Measurements from ENCODE around the gene SEMA3F. TPM values are rescaled to one million over a fixed set of nuclear protein-coding genes. Genes with fewer than 3 reads are reported as not detected.

SEMA3F gene
- total and polyA plus RNA-seq, 2 experiments from 2014 or later, result 13.9 to 15.5 TPM

GRCh38 chr3:50190936-50191660, 36.0 kb downstream of the SEMA3F start, which contains the start of gene GNAT1:
TSS of gene GNAT1 (plus strand) at chr3:50191610. CDS start at chr3:50191726, 116 bp downstream.
- no peaks in the 10 kb centered on the region for H3K36me3 ChIP-seq (replicated peaks; ENCODE audit: insufficient read depth, low read depth)
- TF ChIP-seq EZH2phosphoT487 (IDR thresholded peaks at IDR 0.05; ENCODE audit: low read depth, severe bottlenecking, unreplicated experiment) (no peak), EZH2 (IDR thresholded peaks at IDR 0.05; ENCODE audit: borderline replicate concordance) (no peak)
- TF ChIP-seq, protein P1, sequence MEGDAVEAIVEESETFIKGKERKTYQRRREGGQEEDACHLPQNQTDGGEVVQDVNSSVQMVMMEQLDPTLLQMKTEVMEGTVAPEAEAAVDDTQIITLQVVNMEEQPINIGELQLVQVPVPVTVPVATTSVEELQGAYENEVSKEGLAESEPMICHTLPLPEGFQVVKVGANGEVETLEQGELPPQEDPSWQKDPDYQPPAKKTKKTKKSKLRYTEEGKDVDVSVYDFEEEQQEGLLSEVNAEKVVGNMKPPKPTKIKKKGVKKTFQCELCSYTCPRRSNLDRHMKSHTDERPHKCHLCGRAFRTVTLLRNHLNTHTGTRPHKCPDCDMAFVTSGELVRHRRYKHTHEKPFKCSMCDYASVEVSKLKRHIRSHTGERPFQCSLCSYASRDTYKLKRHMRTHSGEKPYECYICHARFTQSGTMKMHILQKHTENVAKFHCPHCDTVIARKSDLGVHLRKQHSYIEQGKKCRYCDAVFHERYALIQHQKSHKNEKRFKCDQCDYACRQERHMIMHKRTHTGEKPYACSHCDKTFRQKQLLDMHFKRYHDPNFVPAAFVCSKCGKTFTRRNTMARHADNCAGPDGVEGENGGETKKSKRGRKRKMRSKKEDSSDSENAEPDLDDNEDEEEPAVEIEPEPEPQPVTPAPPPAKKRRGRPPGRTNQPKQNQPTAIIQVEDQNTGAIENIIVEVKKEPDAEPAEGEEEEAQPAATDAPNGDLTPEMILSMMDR (IDR thresholded peaks at IDR 0.05; ENCODE audit: poor library complexity), result no peak
- no peaks in the 10 kb centered on the region for H3K9me2 ChIP-seq (replicated peaks; ENCODE audit: insufficient read depth)
- no peaks in the 10 kb centered on the region for H3K79me2 ChIP-seq
- H3K27ac ChIP-seq, result no peak within 1 kb of the TSS
- no peak within 1 kb of the TSS for H3K4me2 ChIP-seq
- H3K9me3 ChIP-seq (ENCODE audit: low read depth), result no peaks in the 10 kb centered on the region
- no peak for DNase-seq (ENCODE audit: low spot score)
- H3K4me3 ChIP-seq, result no peak within 1 kb of the TSS
- H3K27me3 ChIP-seq, result peaks cover 3% of the 10 kb centered on the region
- no peaks in the 10 kb centered on the region for H4K20me1 ChIP-seq (ENCODE audit: insufficient read depth, poor library complexity, severe bottlenecking)
- no peak within 1 kb of the TSS for H2AFZ ChIP-seq
- 85% methylated on average over 8 of the region's 8 CpGs for WGBS (ENCODE audit: low lambda C conversion rate, missing lambda C conversion rate)
- H3K4me1 ChIP-seq (ENCODE audit: insufficient read depth), result no peaks in the 10 kb centered on the region

- Histone ChIP-seq H2AFZ (no peak overlapping the region), H3K4me2 (no peak overlapping the region), H3K9me3 (ENCODE audit: low read depth) (no peaks in the 10 kb centered on the region), H3K4me3 (no peak overlapping the region), H3K27ac (no peak overlapping the region), H3K4me1 (ENCODE audit: insufficient read depth) (no peaks in the 10 kb centered on the region), H3K27me3 (peaks cover 3% of the 10 kb centered on the region), H3K79me2 (no peaks in the 10 kb centered on the region), H3K36me3 (replicated peaks; ENCODE audit: insufficient read depth, low read depth) (no peaks in the 10 kb centered on the region), H3K9me2 (replicated peaks; ENCODE audit: insufficient read depth) (no peaks in the 10 kb centered on the region), H4K20me1 (ENCODE audit: insufficient read depth, poor library complexity, severe bottlenecking) (no peaks in the 10 kb centered on the region)
- DNase-seq (ENCODE audit: low spot score), result no peak
- TF ChIP-seq, protein P1 (IDR thresholded peaks at IDR 0.05; ENCODE audit: poor library complexity), result no peak
- TF ChIP-seq EZH2 (IDR thresholded peaks at IDR 0.05; ENCODE audit: borderline replicate concordance) (no peak), EZH2phosphoT487 (IDR thresholded peaks at IDR 0.05; ENCODE audit: low read depth, severe bottlenecking, unreplicated experiment) (no peak)
- 89% methylated on average over 8 of the region's 8 CpGs for WGBS (ENCODE audit: low lambda C conversion rate, missing lambda C conversion rate)
Measured at GRCh38 chr3:50192124-50192523, 37.0 kb downstream of the SEMA3F start.

DNA sequence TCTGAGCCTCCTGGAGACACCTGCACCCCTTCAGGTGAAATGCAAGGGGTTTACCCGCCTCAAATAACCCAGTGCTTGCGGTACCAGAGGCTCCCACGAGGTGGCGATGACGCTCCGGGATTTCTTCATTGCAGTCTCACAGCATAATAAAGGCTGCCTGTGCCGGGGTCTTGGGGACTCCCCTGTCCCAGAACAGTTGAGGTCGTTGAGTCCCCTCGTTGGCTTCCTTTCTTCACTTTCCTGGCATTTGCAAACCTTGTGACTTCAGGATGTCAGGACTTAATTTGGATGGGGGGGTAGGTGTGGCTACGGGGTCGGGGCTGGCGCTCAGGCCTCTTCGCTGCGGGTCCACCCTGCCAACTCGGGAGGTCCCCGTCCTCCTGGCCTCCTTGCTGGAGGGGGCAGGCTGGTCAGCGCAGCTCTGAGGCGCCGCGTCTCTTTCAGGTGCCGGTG, 37.6 kb downstream of the SEMA3F start:
- Histone ChIP-seq H2AFZ (no peak overlapping the region), H3K27ac (no peak overlapping the region), H3K9me3 (ENCODE audit: low read depth) (no peaks in the 10 kb centered on the region), H3K36me3 (replicated peaks; ENCODE audit: insufficient read depth, low read depth) (no peaks in the 10 kb centered on the region), H3K4me1 (ENCODE audit: insufficient read depth) (no peaks in the 10 kb centered on the region), H3K27me3 (peaks cover 3% of the 10 kb centered on the region), H3K4me3 (no peak overlapping the region), H3K4me2 (no peak overlapping the region), H3K79me2 (no peaks in the 10 kb centered on the region), H3K9me2 (replicated peaks; ENCODE audit: insufficient read depth) (no peaks in the 10 kb centered on the region), H4K20me1 (ENCODE audit: insufficient read depth, poor library complexity, severe bottlenecking) (no peaks in the 10 kb centered on the region)
- peak; percentile 72 for DNase-seq (ENCODE audit: low spot score)
- TF ChIP-seq, protein P1 (IDR thresholded peaks at IDR 0.05; ENCODE audit: poor library complexity), result peak; percentile 90
- TF ChIP-seq EZH2 (IDR thresholded peaks at IDR 0.05; ENCODE audit: borderline replicate concordance), result no peak
- WGBS (ENCODE audit: low lambda C conversion rate, missing lambda C conversion rate), result 46% methylated on average over 21 of the region's 21 CpGs
